MCF 10A (cell line): ENCODE data around the gene DIP2C. TPM values are rescaled to one million over a fixed set of nuclear protein-coding genes. Genes with fewer than 3 reads are reported as not detected.
"Not testable (repeated sequence)": the region's sequence is repeated elsewhere in the genome, so short reads cannot be mapped to it uniquely, and the experiment has no call there.

ENCODE experiments used
- BruUV-seq: library from RNA; stranded (reverse); fragments of 400-500 nt; replicated peaks from 2 replicates; lab custom pipeline; 2021; lab: Mats Ljungman, UMichigan
- CTCF ChIA-PET: fragments of 300-600 bp; sonication (Branson Sonifier 250); formaldehyde crosslinking; extraction: SDS; loops from one replicate; lab custom pipeline; 2021; ENCODE audit warnings: antibody characterized with exemption, inconsistent platforms; lab: Yijun Ruan, JAX
- POLR2A ChIA-PET: fragments of 300-600, 350-650 bp; sonication (Branson Sonifier 250); formaldehyde crosslinking; extraction: SDS; loops from one replicate; lab custom pipeline; 2020; ENCODE audit warnings: antibody characterized with exemption, inconsistent platforms; lab: Yijun Ruan, JAX
- DNase-seq: peaks from one replicate; pipeline ENCODE4 v3.0.0-alpha.2; 2018; ENCODE audit not compliant: unreplicated experiment
- H3K27ac Mint-ChIP-seq: one replicate; pipeline ENCODE4 v1.8.0; 2022; ENCODE audit warnings: mild to moderate bottlenecking, low read depth, mixed read lengths; ENCODE audit not compliant: unreplicated experiment
- H3K27me3 Mint-ChIP-seq: one replicate; pipeline ENCODE4 v1.8.0; 2022; ENCODE audit warnings: mixed read lengths; ENCODE audit not compliant: insufficient read depth, unreplicated experiment
- H3K36me3 Mint-ChIP-seq: one replicate; pipeline ENCODE4 v1.8.0; 2022; ENCODE audit warnings: mild to moderate bottlenecking, moderate library complexity, mixed read lengths; ENCODE audit not compliant: insufficient read depth, unreplicated experiment
- H3K4me1 Mint-ChIP-seq: one replicate; pipeline ENCODE4 v1.8.0; 2022; ENCODE audit warnings: mixed read lengths; ENCODE audit not compliant: insufficient read depth, unreplicated experiment
- H3K4me3 Mint-ChIP-seq: one replicate; pipeline ENCODE4 v1.8.0; 2022; ENCODE audit warnings: mild to moderate bottlenecking, moderate library complexity, mixed read lengths; ENCODE audit not compliant: unreplicated experiment
- H3K9me3 Mint-ChIP-seq: one replicate; pipeline ENCODE4 v1.8.0; 2022; ENCODE audit warnings: mixed read lengths; ENCODE audit not compliant: unreplicated experiment
- intact Hi-C: fragments of 100-400 bp; cut with micrococcal nuclease; formaldehyde crosslinking; loops from 2 replicates; pipeline ENCODE4 v1.14.1; 2022
- total RNA-seq: library from RNA; stranded (reverse); gene quantifications from 2 replicates; pipeline ENCODE4 v1.2.3, GENCODE V29; 2022
- TF ChIP-seq, protein P1 (sequence below): fragments of 200-600 bp; IDR thresholded peaks from one replicate; pipeline ENCODE4 v1.8.0; 2022; ENCODE audit warnings: antibody characterized with exemption, mild to moderate bottlenecking; ENCODE audit not compliant: unreplicated experiment

Gene DIP2C
- total RNA-seq, 1 experiment from 2014 or later = 0.37 TPM

DNA sequence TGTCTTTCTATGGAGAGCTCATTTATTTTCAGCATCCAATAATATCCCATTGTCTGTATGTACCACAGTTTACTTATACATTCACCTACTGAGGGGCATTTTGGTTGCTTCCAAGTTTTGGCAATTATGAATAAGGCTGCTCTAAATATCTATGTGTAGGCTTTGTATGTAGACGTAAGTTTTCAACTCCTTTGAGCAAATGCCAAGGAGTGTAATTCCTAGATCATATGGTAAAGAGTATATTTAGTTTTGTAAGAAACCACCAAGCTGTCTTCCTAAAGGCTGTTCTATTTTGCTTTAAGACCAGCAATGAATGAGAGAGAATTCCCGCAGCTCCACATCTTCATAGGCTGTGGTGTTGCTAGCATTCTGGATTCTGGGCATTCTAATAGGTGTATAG lies 259.8 kb downstream of the DIP2C start:
- BruUV-seq = no TSS peak
- no peaks in the 10 kb centered on the region for H3K36me3 Mint-ChIP-seq
- intact Hi-C loops = no loop called here
- no peak for DNase-seq
- TF ChIP-seq, protein P1, sequence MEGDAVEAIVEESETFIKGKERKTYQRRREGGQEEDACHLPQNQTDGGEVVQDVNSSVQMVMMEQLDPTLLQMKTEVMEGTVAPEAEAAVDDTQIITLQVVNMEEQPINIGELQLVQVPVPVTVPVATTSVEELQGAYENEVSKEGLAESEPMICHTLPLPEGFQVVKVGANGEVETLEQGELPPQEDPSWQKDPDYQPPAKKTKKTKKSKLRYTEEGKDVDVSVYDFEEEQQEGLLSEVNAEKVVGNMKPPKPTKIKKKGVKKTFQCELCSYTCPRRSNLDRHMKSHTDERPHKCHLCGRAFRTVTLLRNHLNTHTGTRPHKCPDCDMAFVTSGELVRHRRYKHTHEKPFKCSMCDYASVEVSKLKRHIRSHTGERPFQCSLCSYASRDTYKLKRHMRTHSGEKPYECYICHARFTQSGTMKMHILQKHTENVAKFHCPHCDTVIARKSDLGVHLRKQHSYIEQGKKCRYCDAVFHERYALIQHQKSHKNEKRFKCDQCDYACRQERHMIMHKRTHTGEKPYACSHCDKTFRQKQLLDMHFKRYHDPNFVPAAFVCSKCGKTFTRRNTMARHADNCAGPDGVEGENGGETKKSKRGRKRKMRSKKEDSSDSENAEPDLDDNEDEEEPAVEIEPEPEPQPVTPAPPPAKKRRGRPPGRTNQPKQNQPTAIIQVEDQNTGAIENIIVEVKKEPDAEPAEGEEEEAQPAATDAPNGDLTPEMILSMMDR = no peak
- H3K27ac Mint-ChIP-seq = no peak overlapping the region
- POLR2A ChIA-PET = no interaction called here
- CTCF ChIA-PET = no interaction called here
- H3K4me3 Mint-ChIP-seq = no peak overlapping the region
- no peaks in the 10 kb centered on the region for H3K4me1 Mint-ChIP-seq
- peaks cover 46% of the 10 kb centered on the region for H3K27me3 Mint-ChIP-seq
- peaks cover 7% of the 10 kb centered on the region for H3K9me3 Mint-ChIP-seq

DNA sequence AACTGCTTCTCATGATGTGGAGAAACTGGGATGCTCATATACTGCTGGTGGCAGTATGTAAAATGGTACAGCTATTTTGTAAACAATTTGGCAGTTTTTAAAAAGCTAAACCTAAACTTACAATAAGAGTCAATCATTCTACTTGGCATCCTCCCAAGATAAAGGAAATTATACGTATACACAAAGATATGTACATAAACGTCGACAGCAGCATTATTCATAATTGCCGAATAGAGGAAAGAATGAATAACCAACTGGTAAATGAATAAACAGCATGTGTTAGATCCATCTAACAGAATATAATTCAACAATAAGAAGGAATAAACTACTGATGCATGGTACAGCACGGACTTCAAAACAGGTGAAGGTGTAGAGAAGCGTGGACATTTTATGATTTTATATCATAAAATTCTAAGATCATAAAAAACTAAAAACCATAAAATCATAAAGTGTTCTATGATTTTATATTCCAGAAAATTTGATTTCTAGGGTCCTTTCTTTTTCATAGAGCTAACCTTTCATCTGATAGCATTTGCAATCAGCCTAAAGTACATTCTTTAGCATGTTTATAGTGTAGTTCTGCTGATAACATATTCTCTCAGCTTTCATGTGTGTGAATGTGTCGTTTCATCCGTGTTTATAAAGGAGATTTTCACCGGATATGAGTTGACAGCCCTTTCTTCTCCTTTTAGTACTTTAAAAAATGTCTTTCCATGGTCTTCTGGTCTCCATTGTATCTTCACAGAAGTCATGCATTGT lies 261.5 kb downstream of the DIP2C start:
- H3K4me3 Mint-ChIP-seq = no peak overlapping the region
- H3K9me3 Mint-ChIP-seq = peaks cover 7% of the 10 kb centered on the region
- H3K27ac Mint-ChIP-seq = no peak overlapping the region
- ChIA-PET CTCF (interaction anchor here (1.2 to 1.5 kb wide), 2 partner anchors 15 to 83 kb away, joined by 3 to 6 read pairs; no protein-coding TSS in a partner anchor), POLR2A (interaction anchor here (0.6 kb wide), 2 partner anchors 9 to 282 kb away, joined by 3 read pairs; no protein-coding TSS in a partner anchor)
- DNase-seq = no peak
- no peaks in the 10 kb centered on the region for H3K4me1 Mint-ChIP-seq
- BruUV-seq = no TSS peak
- TF ChIP-seq, protein P1 = no peak
- intact Hi-C loops = no loop called here
- no peaks in the 10 kb centered on the region for H3K36me3 Mint-ChIP-seq
- peaks cover 46% of the 10 kb centered on the region for H3K27me3 Mint-ChIP-seq

DNA sequence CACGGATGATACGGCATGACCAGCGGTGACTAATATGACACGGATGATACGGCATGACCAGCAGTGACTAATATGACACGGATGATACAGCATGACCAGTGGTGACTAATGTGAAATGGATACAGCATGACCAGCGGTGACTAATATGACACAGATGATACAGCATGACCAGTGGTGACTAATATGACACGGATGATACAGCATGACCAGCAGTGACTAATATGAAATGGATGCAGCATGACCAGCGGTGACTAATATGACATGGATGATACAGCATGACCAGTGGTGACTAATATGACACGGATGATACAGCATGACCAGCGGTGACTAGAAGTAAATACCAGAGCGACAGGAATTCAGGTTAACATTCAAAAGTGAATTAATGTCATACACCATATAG lies 264.1 kb downstream of the DIP2C start:
- H3K4me1 Mint-ChIP-seq, DNase-seq, H3K27ac Mint-ChIP-seq, H3K36me3 Mint-ChIP-seq, CTCF ChIA-PET, H3K9me3 Mint-ChIP-seq, H3K4me3 Mint-ChIP-seq, BruUV-seq, intact Hi-C loops: not testable (repeated sequence)
- H3K27me3 Mint-ChIP-seq = peaks cover 46% of the 10 kb centered on the region
- POLR2A ChIA-PET = interaction anchor here (0.6 kb wide), 1 partner anchor 63 kb away, joined by 3 read pairs; no protein-coding TSS in a partner anchor

DNA sequence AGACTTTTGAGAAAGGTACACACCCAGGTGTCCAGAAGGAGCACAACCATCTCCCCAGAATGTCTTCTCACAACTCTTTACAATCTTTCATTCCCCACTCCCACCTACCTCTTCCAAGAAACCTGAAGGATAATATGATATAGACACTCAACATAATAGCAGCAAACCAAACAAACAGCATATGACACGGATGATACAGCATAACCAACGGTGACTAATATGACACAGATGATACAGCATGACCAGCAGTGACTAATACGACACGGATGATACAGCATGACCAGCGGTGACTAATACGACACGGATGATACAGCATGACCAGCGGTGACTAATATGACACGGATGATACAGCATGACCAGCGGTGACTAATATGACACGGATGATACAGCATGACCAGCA lies 264.7 kb downstream of the DIP2C start:
- H3K4me3 Mint-ChIP-seq, DNase-seq, H3K27ac Mint-ChIP-seq, CTCF ChIA-PET, POLR2A ChIA-PET, H3K36me3 Mint-ChIP-seq, intact Hi-C loops, H3K4me1 Mint-ChIP-seq, H3K9me3 Mint-ChIP-seq, BruUV-seq: not testable (repeated sequence)
- peaks cover 46% of the 10 kb centered on the region for H3K27me3 Mint-ChIP-seq

DNA sequence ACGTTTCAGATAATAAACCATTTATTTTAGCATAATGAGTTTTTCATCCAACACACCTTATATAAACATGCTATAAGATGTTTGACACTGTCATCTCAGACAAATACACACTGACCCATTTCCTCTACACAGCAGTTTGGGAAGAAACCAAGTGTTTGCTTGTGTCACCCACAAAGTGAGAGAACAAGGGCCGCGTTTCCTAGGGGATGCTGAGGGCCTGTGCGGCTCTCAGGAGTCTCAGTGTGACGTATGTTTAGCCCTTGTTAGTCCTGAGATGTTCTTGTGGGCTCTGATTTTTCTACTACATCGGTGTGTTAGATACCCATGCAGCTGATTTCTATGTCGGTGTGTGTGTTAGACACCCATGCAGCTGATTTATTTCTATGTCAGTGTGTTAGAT lies 266.3 kb downstream of the DIP2C start:
- POLR2A ChIA-PET = no interaction called here
- H3K27ac Mint-ChIP-seq = no peak overlapping the region
- no peak overlapping the region for H3K4me3 Mint-ChIP-seq
- H3K9me3 Mint-ChIP-seq = no peaks in the 10 kb centered on the region
- no peaks in the 10 kb centered on the region for H3K4me1 Mint-ChIP-seq
- CTCF ChIA-PET = no interaction called here
- H3K36me3 Mint-ChIP-seq = no peaks in the 10 kb centered on the region
- no TSS peak for BruUV-seq
- TF ChIP-seq, protein P1 = no peak
- DNase-seq = no peak
- intact Hi-C loops = no loop called here
- H3K27me3 Mint-ChIP-seq = peaks cover 33% of the 10 kb centered on the region
